HCT116 (cell line): ENCODE data around the gene CCDC80. TPM values are rescaled to one million over a fixed set of nuclear protein-coding genes. Genes with fewer than 3 reads are reported as not detected.

Experiments used
- ATAC-seq: fragments of 200-7000 bp; cut with Tn5 transposase; 2 replicates; pipeline ENCODE4 v1.9.1; 2020; ENCODE audit warnings: mild to moderate bottlenecking, moderate library complexity
- BruUV-seq: library from RNA; stranded (reverse); fragments of 400-500 nt; replicated peaks from 2 replicates; lab custom pipeline; 2021; lab: Mats Ljungman, UMichigan
- CTCF ChIA-PET: fragments of 300-600 bp; sonication (Branson Sonifier 250); formaldehyde crosslinking; loops from one replicate; lab custom pipeline; 2021; ENCODE audit warnings: antibody characterized with exemption; lab: Charles Lee
- POLR2A ChIA-PET: fragments of 300-600, 350-600 bp; sonication (Branson Sonifier 250); formaldehyde crosslinking; loops from one replicate; lab custom pipeline; 2021; ENCODE audit warnings: antibody characterized with exemption; lab: Charles Lee
- RAD21 ChIA-PET, 2 experiments: fragments of 300-600 bp; sonication (Branson Sonifier 250); formaldehyde crosslinking; loops; one replicate each; lab custom pipeline; 2023; ENCODE audit warnings: low total read pairs in 2 of 2; ENCODE audit not compliant: uncharacterized antibody in 2 of 2, unreplicated experiment in 2 of 2, low non-redundant PET in 1 of 2; lab: Charles Lee
- DNase-seq: peaks from one replicate; pipeline ENCODE4 v3.0.0-alpha.2; 2010; ENCODE audit warnings: low read depth, low spot score
- H2AFZ ChIP-seq: fragments of 200-600 bp; shearing (Covaris generic), sonication (generic); 2 replicates; pipeline ENCODE4 v1.6.1; 2017; ENCODE audit warnings: low read depth, mixed run types, mixed read lengths, antibody characterized with exemption, low read length; ENCODE audit not compliant: poor library complexity, severe bottlenecking
- H3K27ac ChIP-seq: 2 replicates; pipeline ENCODE4 v1.5.1; 2012; ENCODE audit warnings: low read depth, low read length
- H3K27me3 ChIP-seq: fragments of 200-600 bp; sonication (generic); 2 replicates; pipeline ENCODE4 v1.6.1; 2016; ENCODE audit warnings: mixed run types, low read length, mixed read lengths; ENCODE audit not compliant: insufficient read depth
- H3K36me3 ChIP-seq, 2 experiments: fragments of 200-500 bp in 1 of 2; fragments of 200-600 bp in 1 of 2; sonication (Bioruptor generic) in 1 of 2; sonication (generic) in 1 of 2; 2 replicates each; pipeline versions ENCODE4 v1.5.1 to v1.6.1; 2014 to 2016; ENCODE audit warnings: low read length in 2 of 2, inconsistent platforms in 1 of 2, mixed read lengths in 1 of 2, mixed run types in 1 of 2; ENCODE audit not compliant: insufficient read depth in 2 of 2, control insufficient read depth in 1 of 2
- H3K4me1 ChIP-seq, 2 experiments: fragments of 200-600 bp in 1 of 2; sonication (generic) in 1 of 2; 2 replicates each; pipeline versions ENCODE4 v1.5.1 to v1.6.1; 2012 to 2017; ENCODE audit warnings: low read length in 2 of 2, inconsistent platforms in 1 of 2, mild to moderate bottlenecking in 1 of 2, mixed read lengths in 1 of 2, mixed run types in 1 of 2, moderate library complexity in 1 of 2; ENCODE audit not compliant: insufficient read depth in 2 of 2, control insufficient read depth in 1 of 2
- H3K4me2 ChIP-seq: fragments of 200-600 bp; sonication (generic); 2 replicates; pipeline ENCODE4 v1.6.1; 2017; ENCODE audit warnings: mixed run types, low read length, mixed read lengths
- H3K4me3 ChIP-seq, 2 experiments: fragments of 200-600 bp in 1 of 2; sonication (generic) in 1 of 2; replicated peaks in 1 of 2; 2 replicates each; pipeline ENCODE4 v1.5.1; 2011 to 2016; ENCODE audit warnings: low read length in 2 of 2, control low read depth in 1 of 2, low read depth in 1 of 2, mild to moderate bottlenecking in 1 of 2, mixed read lengths in 1 of 2, mixed run types in 1 of 2
- H3K79me2 ChIP-seq: fragments of 200-600 bp; sonication (generic); 2 replicates; pipeline ENCODE4 v1.6.1; 2017; ENCODE audit warnings: mild to moderate bottlenecking, mixed run types, low read length, moderate library complexity, mixed read lengths; ENCODE audit not compliant: insufficient read depth
- H3K9ac ChIP-seq: fragments of 200-600 bp; sonication (generic); 2 replicates; pipeline ENCODE4 v1.6.1; 2016; ENCODE audit warnings: low read length, mixed read lengths
- H3K9me2 ChIP-seq: fragments of 200-600 bp; sonication (generic), shearing (Covaris generic); 2 replicates; pipeline ENCODE4 v1.6.1; 2017; ENCODE audit warnings: mixed run types, mild to moderate bottlenecking, moderate library complexity; ENCODE audit not compliant: insufficient read depth
- H3K9me3 ChIP-seq, 2 experiments: fragments of 200-500 bp in 1 of 2; fragments of 200-600 bp in 1 of 2; sonication (Bioruptor generic) in 1 of 2; sonication (generic) in 1 of 2; 2 replicates each; pipeline ENCODE4 v1.6.1; 2014 to 2017; ENCODE audit warnings: low read length in 2 of 2, mixed read lengths in 2 of 2, inconsistent platforms in 1 of 2, low read depth in 1 of 2, mild to moderate bottlenecking in 1 of 2, mixed run types in 1 of 2, moderate library complexity in 1 of 2; ENCODE audit not compliant: control insufficient read depth in 1 of 2, insufficient read depth in 1 of 2
- H4K20me1 ChIP-seq: fragments of 200-600 bp; sonication (generic), shearing (Covaris generic); 2 replicates; pipeline ENCODE4 v1.6.1; 2017; ENCODE audit warnings: mixed run types, mild to moderate bottlenecking, moderate library complexity; ENCODE audit not compliant: insufficient read depth
- ATF3 ChIP-seq: IDR thresholded peaks from 2 replicates; pipeline ENCODE4 v1.6.1; 2012
- CEBPB ChIP-seq: IDR thresholded peaks from 2 replicates; pipeline ENCODE4 v1.6.1; 2012; ENCODE audit warnings: low read depth
- CTCF ChIP-seq, 3 experiments: fragments of 200-600 bp in 1 of 3; sonication (generic) in 1 of 3; IDR thresholded peaks in 2 of 3; conservative IDR thresholded peaks in 1 of 3; 2 replicates each; pipeline ENCODE4 v1.5.1; 2012 to 2017; ENCODE audit warnings: low read depth in 2 of 3, low read length in 2 of 3, antibody characterized with exemption in 1 of 3, borderline replicate concordance in 1 of 3, control low read depth in 1 of 3, mild to moderate bottlenecking in 1 of 3, mixed read lengths in 1 of 3, mixed run types in 1 of 3, moderate library complexity in 1 of 3; ENCODE audit not compliant: insufficient read depth in 1 of 3
- EGR1 ChIP-seq: IDR thresholded peaks from 2 replicates; pipeline ENCODE4 v1.6.1; 2012; ENCODE audit warnings: low read depth
- ELF1 ChIP-seq: IDR thresholded peaks from 2 replicates; pipeline ENCODE4 v1.6.1; 2012; ENCODE audit warnings: low read depth, borderline replicate concordance
- EZH2 ChIP-seq: fragments of 200-600 bp; sonication (generic); IDR thresholded peaks from 2 replicates; pipeline ENCODE4 v1.6.1; 2017; ENCODE audit warnings: antibody characterized with exemption, mixed run types
- FOSL1 ChIP-seq: IDR thresholded peaks from 2 replicates; pipeline ENCODE4 v1.6.1; 2012; ENCODE audit warnings: low read depth
- JUND ChIP-seq: IDR thresholded peaks from 2 replicates; pipeline ENCODE4 v1.6.1; 2012
- MAX ChIP-seq: IDR thresholded peaks from 2 replicates; pipeline ENCODE4 v1.6.1; 2012
- POLR2A ChIP-seq: IDR thresholded peaks from 2 replicates; pipeline ENCODE4 v1.7.0; 2011; ENCODE audit warnings: borderline replicate concordance; ENCODE audit not compliant: insufficient read depth, insufficient read length; ENCODE audit errors: extremely low read depth
- POLR2AphosphoS5 ChIP-seq: IDR thresholded peaks from 2 replicates; pipeline ENCODE4 v1.6.1; 2011; ENCODE audit warnings: mild to moderate bottlenecking, low read depth, low read length, moderate library complexity
- REST ChIP-seq: IDR thresholded peaks from 2 replicates; pipeline ENCODE4 v1.6.1; 2012; ENCODE audit warnings: low read depth
- SIN3A ChIP-seq: IDR thresholded peaks from 2 replicates; pipeline ENCODE4 v1.6.1; 2012; ENCODE audit warnings: low read depth
- SP1 ChIP-seq: IDR thresholded peaks from 2 replicates; pipeline ENCODE4 v1.6.1; 2012; ENCODE audit warnings: low read depth
- SRF ChIP-seq: IDR thresholded peaks from 2 replicates; pipeline ENCODE4 v1.6.1; 2012; ENCODE audit warnings: low read depth
- YY1 ChIP-seq: IDR thresholded peaks from 2 replicates; pipeline ENCODE4 v1.6.1; 2011; ENCODE audit warnings: low read length, low read depth, moderate library complexity, mild to moderate bottlenecking; ENCODE audit not compliant: insufficient replicate concordance; ENCODE audit errors: extremely low read depth
- ZBTB33 ChIP-seq: IDR thresholded peaks from 2 replicates; pipeline ENCODE4 v1.6.1; 2011; ENCODE audit warnings: mild to moderate bottlenecking, low read length, moderate library complexity; ENCODE audit not compliant: insufficient replicate concordance; ENCODE audit errors: extremely low read depth
- ZFX ChIP-seq: fragments of 450-650 bp; IDR thresholded peaks from 2 replicates; pipeline ENCODE4 v1.6.1; 2017
- ZNF274 ChIP-seq: fragments of 200-500 bp; sonication (Bioruptor generic); IDR thresholded peaks from 2 replicates; pipeline ENCODE4 v1.6.1; 2014; ENCODE audit warnings: mild to moderate bottlenecking, low read depth, low read length, inconsistent platforms
- intact Hi-C: fragments of 100-400 bp; cut with micrococcal nuclease; formaldehyde crosslinking; loops from 2 replicates; pipeline ENCODE4 v1.10.0; 2022
- total RNA-seq: library from RNA; stranded (reverse); gene quantifications from one replicate; pipeline ENCODE4 v1.2.1, GENCODE V29; 2021; ENCODE audit not compliant: unreplicated experiment

CCDC80 gene
- total RNA-seq, 1 experiment from 2014 or later = 1.7 TPM

GRCh38 chr3:112569265-112569664 lies 71.7 kb downstream of the CCDC80 start:
- Histone ChIP-seq H3K4me3 (no peak overlapping the region), H3K9ac (no peak overlapping the region), H4K20me1 (no peaks in the 10 kb centered on the region), H3K4me1 (peaks cover 0 to 7% of the 10 kb centered on the region in 2 experiments; a peak in 1 of 4 replicates), H3K79me2 (no peaks in the 10 kb centered on the region), H3K9me3 (no peaks in the 10 kb centered on the region), H3K4me2 (no peak overlapping the region), H2AFZ (no peak overlapping the region), H3K9me2 (no peaks in the 10 kb centered on the region), H3K27me3 (no peaks in the 10 kb centered on the region), H3K27ac (no peak overlapping the region), H3K36me3 (peaks cover 0 to 2% of the 10 kb centered on the region in 2 experiments; a peak in 1 of 4 replicates)
- no peak for ATAC-seq
- intact Hi-C loops = no loop called here
- TF ChIP-seq EZH2 (no peak), REST (no peak), ZNF274 (no peak), SP1 (no peak), CTCF (IDR thresholded peaks at IDR 0.05 in 2 of 3, conservative IDR thresholded peaks at IDR 0.05 in 1 of 3; ENCODE audit: borderline replicate concordance in 1 of 3, insufficient read depth in 1 of 3, low read depth in 2 of 3, low read length in 2 of 3) (no peak), YY1 (no peak), CEBPB (no peak), POLR2AphosphoS5 (no peak), JUND (no peak), POLR2A (no peak), EGR1 (no peak), MAX (no peak), ATF3 (no peak), ZBTB33 (no peak), SRF (no peak), ZFX (no peak), ELF1 (no peak), FOSL1 (no peak), SIN3A (no peak)
- DNase-seq = no peak
- ChIA-PET CTCF (interaction anchor here (1.3 kb wide), 2 partner anchors 13 to 458 kb away, joined by 3 to 7 read pairs; no protein-coding TSS in a partner anchor), RAD21 (no interaction called here), POLR2A (no interaction called here)
- BruUV-seq = no TSS peak
